Nucleus accumbens (tissue), 56 donors: ENCODE measurements around the gene LEF1.

Experiments
- DNase-seq, 56 donors: peaks; one replicate each; lab custom pipeline; 2025; lab: John Stamatoyannopoulos, UW

LEF1 gene

GRCh38 chr4:108180513-108180912, 11.8 kb upstream of the LEF1 start:
- no peak for DNase-seq

- no peak for DNase-seq
Measured at GRCh38 chr4:108175966-108176365, 7.2 kb upstream of the LEF1 start.

- no peak for DNase-seq
Measured at GRCh38 chr4:108174856-108175255, 6.1 kb upstream of the LEF1 start.

GRCh38 chr4:108173599-108174057, 4.9 kb upstream of the LEF1 start:
- no peak for DNase-seq

GRCh38 chr4:108172753-108173598, 4.2 kb upstream of the LEF1 start:
- DNase-seq = no peak

- DNase-seq = no peak
Measured at GRCh38 chr4:108172231-108172752, 3.6 kb upstream of the LEF1 start.

GRCh38 chr4:108171339-108172230, 2.9 kb upstream of the LEF1 start:
- no peak for DNase-seq

GRCh38 chr4:108170631-108171338, 2.1 kb upstream of the LEF1 start:
- no peak for DNase-seq

- no peak for DNase-seq
Measured at GRCh38 chr4:108169664-108170063, 932 bp upstream of the LEF1 start.

- no peak for DNase-seq
Measured at GRCh38 chr4:108168160-108168670, 517 bp downstream of the LEF1 start.

GRCh38 chr4:108166441-108167315, 2.1 kb downstream of the LEF1 start:
- no peak for DNase-seq

- no peak for DNase-seq
Measured at GRCh38 chr4:108166038-108166437, 2.7 kb downstream of the LEF1 start.

GRCh38 chr4:108165586-108165985, 3.1 kb downstream of the LEF1 start:
- no peak for DNase-seq

GRCh38 chr4:108163351-108163750, 5.4 kb downstream of the LEF1 start:
- no peak for DNase-seq

GRCh38 chr4:108160741-108161352, 7.9 kb downstream of the LEF1 start:
- DNase-seq = no peak

GRCh38 chr4:108159845-108160244, 8.9 kb downstream of the LEF1 start:
- DNase-seq = no peak

GRCh38 chr4:108157655-108158054, 11.1 kb downstream of the LEF1 start:
- DNase-seq = no peak

- DNase-seq = no peak
Measured at GRCh38 chr4:108156391-108156790, 12.3 kb downstream of the LEF1 start.

GRCh38 chr4:108155373-108155772, 13.4 kb downstream of the LEF1 start:
- DNase-seq = no peak
